Astrocyte (in vitro differentiated cells and primary cell): ENCODE data around the gene CHRNA3.

Experiments
- CTCF ChIP-seq: IDR thresholded peaks from 2 replicates; pipeline ENCODE4 v1.5.1; 2011; ENCODE audit warnings: low read depth, mild to moderate bottlenecking, inconsistent platforms, low read length, moderate library complexity; ENCODE audit not compliant: insufficient read depth
- EZH2 ChIP-seq: IDR thresholded peaks from 2 replicates; pipeline ENCODE4 v1.6.1; 2012; ENCODE audit warnings: mild to moderate bottlenecking, low read length, inconsistent platforms; ENCODE audit not compliant: insufficient read depth

- TF ChIP-seq CTCF (no peak), EZH2 (no peak)
These were observed 1.5 kb downstream of the CHRNA3 start for GRCh38 chr15:78619022-78619950.
